ENCODE measurements around the gene PLEKHB1.

- no peak for TF ChIP-seq POLR2A (IDR thresholded peaks at IDR 0.05)
- no peak for TF ChIP-seq CTCF (IDR thresholded peaks at IDR 0.05)
Observed at GRCh38 chr11:73659961-73660360, 13.6 kb downstream of the PLEKHB1 start.

Measured in thyroid gland (tissue), 4 donors.